GM21381 (cell line): ENCODE data around the gene PSD2.

Experiments used
- ATAC-seq: cut with Tn5 transposase; IDR thresholded peaks from one replicate; pipeline ENCODE4 v1.9.1; 2021; ENCODE audit warnings: mild to moderate bottlenecking, moderate library complexity; ENCODE audit not compliant: unreplicated experiment

Gene PSD2

GRCh38 chr5:139810341-139811273 is 15.0 kb downstream of the PSD2 start:
- ATAC-seq = no peak

- ATAC-seq = no peak
These were observed 15.6 kb downstream of the PSD2 start for GRCh38 chr5:139811274-139811607.

GRCh38 chr5:139812323-139812722 is 16.7 kb downstream of the PSD2 start:
- no peak for ATAC-seq

- ATAC-seq = no peak
These were observed 17.5 kb downstream of the PSD2 start for GRCh38 chr5:139812836-139813805.

GRCh38 chr5:139814191-139814601 is 18.6 kb downstream of the PSD2 start:
- ATAC-seq = no peak

GRCh38 chr5:139814704-139815280 is 19.2 kb downstream of the PSD2 start:
- ATAC-seq = no peak

GRCh38 chr5:139816566-139816965 is 21.0 kb downstream of the PSD2 start:
- no peak for ATAC-seq

- ATAC-seq = no peak
These were observed 21.8 kb downstream of the PSD2 start for GRCh38 chr5:139817362-139817761.

GRCh38 chr5:139817970-139818369 is 22.4 kb downstream of the PSD2 start:
- no peak for ATAC-seq

- no peak for ATAC-seq
These were observed 24.5 kb downstream of the PSD2 start for GRCh38 chr5:139820130-139820529.

- no peak for ATAC-seq
These were observed 25.0 kb downstream of the PSD2 start for GRCh38 chr5:139820606-139821005.

- no peak for ATAC-seq
These were observed 26.4 kb downstream of the PSD2 start for GRCh38 chr5:139821806-139822552.

GRCh38 chr5:139822553-139823425 is 27.2 kb downstream of the PSD2 start:
- no peak for ATAC-seq

- no peak for ATAC-seq
These were observed 28.2 kb downstream of the PSD2 start for GRCh38 chr5:139823757-139824355.

GRCh38 chr5:139825690-139826089 is 30.1 kb downstream of the PSD2 start:
- ATAC-seq = no peak

- no peak for ATAC-seq
These were observed 32.7 kb downstream of the PSD2 start for GRCh38 chr5:139828207-139828895.

GRCh38 chr5:139829471-139829870 is 33.9 kb downstream of the PSD2 start:
- ATAC-seq = no peak

GRCh38 chr5:139831624-139832023 is 36.0 kb downstream of the PSD2 start:
- ATAC-seq = no peak

- no peak for ATAC-seq
These were observed 37.9 kb downstream of the PSD2 start for GRCh38 chr5:139833525-139833924.
